Measurements from ENCODE around the gene KCNQ1. TPM values are rescaled to one million over a fixed set of nuclear protein-coding genes. Genes with fewer than 3 reads are reported as not detected.

KCNQ1 gene
- polyA plus RNA-seq, 1 donor (not counting 4 experiments of a cell fraction or from before 2014, with no cell fraction given), result not detected

DNA sequence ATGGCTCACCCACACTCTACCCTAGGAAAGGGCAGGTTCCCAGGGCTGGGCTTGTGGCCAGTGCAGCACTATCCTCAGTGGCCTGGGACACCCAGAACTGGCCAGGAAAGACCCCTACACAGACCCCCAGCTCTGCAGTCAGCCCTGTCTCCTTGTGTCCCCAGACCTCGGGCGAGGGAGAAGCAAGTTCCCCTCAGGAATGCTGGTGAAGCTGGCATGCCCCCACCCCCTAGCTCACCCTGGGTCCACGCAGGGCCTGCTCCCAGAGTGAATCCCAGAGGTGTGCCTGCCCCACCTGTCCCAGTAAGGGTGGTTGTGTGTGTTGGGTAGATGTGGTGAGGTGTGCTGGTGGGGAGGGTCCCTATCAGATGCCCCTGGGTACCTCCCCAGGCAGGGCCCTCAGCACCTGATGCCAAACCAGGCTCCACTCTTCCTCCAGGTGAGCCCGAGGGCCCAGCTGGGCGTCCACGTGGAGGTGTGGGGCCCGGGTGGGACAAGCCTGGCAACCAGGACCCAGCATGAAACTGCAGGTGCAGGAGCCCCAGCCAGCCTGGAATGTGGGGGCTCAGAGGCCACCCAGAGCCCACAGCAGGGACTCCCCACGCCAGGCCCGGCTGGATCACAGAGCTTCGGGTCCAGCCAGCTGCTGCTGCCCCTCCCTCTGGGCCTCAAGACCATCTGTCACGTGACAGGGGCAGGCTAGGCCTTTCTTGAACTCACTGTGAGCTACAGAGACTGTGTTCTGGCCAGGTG is 303.4 kb downstream of the KCNQ1 start:
- H3K4me2 ChIP-seq (ENCODE audit: control insufficient read depth, extremely low read depth, insufficient read depth, low read depth, low read length), result no peak overlapping the region
- H3K9ac ChIP-seq (ENCODE audit: control insufficient read depth, extremely low read depth, insufficient read depth, low read length), result no peak overlapping the region
- H3K9me1 ChIP-seq (ENCODE audit: control insufficient read depth, extremely low read depth, insufficient read depth, low read length), result no peaks in the 10 kb centered on the region
- DNase-seq (ENCODE audit: low read depth, low spot score) (no peak), FAIRE-seq (no peak)
- no peaks in the 10 kb centered on the region for H4K20me1 ChIP-seq (ENCODE audit: control insufficient read depth, extremely low read depth, insufficient read depth, low read length)
- no peak overlapping the region for H3K27ac ChIP-seq (ENCODE audit: control insufficient read depth, insufficient read depth, low read length)
- dilution Hi-C loops (cut with MboI; ENCODE audit: extremely low pct_ligation_motif_present, low sequenced_read_pairs), result no loop called here
- no peaks in the 10 kb centered on the region for H3K9me3 ChIP-seq (ENCODE audit: control insufficient read depth, low read depth, low read length)
- H2AFZ ChIP-seq (ENCODE audit: control insufficient read depth, low read length), result no peak overlapping the region
- peaks cover 35% of the 10 kb centered on the region for H3K27me3 ChIP-seq (ENCODE audit: control insufficient read depth, extremely low read depth, insufficient read depth, low read length)
- H3K79me2 ChIP-seq (ENCODE audit: control insufficient read depth, insufficient read depth, low read length), result no peaks in the 10 kb centered on the region
- no peak for TF ChIP-seq EZH2 (IDR thresholded peaks at IDR 0.05; ENCODE audit: low read length)
- TF ChIP-seq, protein P1, sequence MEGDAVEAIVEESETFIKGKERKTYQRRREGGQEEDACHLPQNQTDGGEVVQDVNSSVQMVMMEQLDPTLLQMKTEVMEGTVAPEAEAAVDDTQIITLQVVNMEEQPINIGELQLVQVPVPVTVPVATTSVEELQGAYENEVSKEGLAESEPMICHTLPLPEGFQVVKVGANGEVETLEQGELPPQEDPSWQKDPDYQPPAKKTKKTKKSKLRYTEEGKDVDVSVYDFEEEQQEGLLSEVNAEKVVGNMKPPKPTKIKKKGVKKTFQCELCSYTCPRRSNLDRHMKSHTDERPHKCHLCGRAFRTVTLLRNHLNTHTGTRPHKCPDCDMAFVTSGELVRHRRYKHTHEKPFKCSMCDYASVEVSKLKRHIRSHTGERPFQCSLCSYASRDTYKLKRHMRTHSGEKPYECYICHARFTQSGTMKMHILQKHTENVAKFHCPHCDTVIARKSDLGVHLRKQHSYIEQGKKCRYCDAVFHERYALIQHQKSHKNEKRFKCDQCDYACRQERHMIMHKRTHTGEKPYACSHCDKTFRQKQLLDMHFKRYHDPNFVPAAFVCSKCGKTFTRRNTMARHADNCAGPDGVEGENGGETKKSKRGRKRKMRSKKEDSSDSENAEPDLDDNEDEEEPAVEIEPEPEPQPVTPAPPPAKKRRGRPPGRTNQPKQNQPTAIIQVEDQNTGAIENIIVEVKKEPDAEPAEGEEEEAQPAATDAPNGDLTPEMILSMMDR (optimal IDR thresholded peaks at IDR 0.05 in 1 of 3, IDR thresholded peaks at IDR 0.05 in 1 of 3, conservative IDR thresholded peaks at IDR 0.05 in 1 of 3; ENCODE audit: extremely low read depth in 1 of 3, insufficient read depth in 2 of 3, low read length in 3 of 3), result no peak
- no peaks in the 10 kb centered on the region for H3K4me1 ChIP-seq (ENCODE audit: control insufficient read depth, extremely low read depth, insufficient read depth, low read length)
- H3K4me3 ChIP-seq (ENCODE audit: control insufficient read depth in 2 of 3, extremely low read depth in 1 of 3, insufficient read depth in 2 of 3, low read depth in 1 of 3, low read length in 3 of 3), result no peak overlapping the region
- H3K36me3 ChIP-seq (ENCODE audit: control insufficient read depth in 2 of 2, extremely low read depth in 1 of 2, insufficient read depth in 2 of 2, low read length in 2 of 2), result no peaks in the 10 kb centered on the region

DNA sequence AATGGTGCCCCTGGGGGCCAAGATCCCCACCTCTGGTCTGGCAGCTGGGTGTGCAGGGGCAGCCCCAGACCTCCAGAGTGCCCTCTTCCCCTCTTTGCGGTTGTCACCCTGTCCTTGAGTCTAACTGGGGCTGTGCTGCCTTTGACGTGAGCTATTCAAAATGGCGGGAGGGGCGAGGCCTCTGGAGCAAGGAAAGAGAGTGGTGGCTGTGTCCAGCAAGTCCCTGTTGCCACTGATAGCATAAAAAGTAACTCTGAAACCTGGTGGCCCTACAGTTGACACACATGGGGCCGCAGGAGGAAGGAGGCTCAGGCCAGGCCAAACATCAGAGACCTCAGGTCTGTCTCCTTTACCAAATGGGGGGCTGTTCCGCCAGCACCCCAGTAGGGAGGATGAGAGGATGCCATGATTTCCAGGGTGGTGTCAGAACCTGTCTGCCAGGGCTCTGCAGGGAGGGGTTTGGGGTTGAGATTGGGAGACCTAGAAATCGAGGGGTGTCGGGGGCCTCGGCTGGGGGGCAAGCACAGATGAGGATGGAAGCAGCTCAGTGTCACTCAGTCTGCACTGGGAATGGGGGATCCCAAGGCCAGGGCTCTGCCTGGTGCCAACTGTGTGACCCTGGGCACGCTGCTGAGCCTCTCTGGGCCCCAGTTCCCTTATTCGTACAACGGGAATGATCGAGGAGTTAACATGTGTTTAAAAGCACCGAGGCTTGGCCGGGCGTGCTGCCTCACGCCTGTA is 304.2 kb downstream of the KCNQ1 start:
- no peak overlapping the region for H3K4me3 ChIP-seq (ENCODE audit: control insufficient read depth in 2 of 3, extremely low read depth in 1 of 3, insufficient read depth in 2 of 3, low read depth in 1 of 3, low read length in 3 of 3)
- no peak overlapping the region for H2AFZ ChIP-seq (ENCODE audit: control insufficient read depth, low read length)
- H3K27ac ChIP-seq (ENCODE audit: control insufficient read depth, insufficient read depth, low read length), result no peak overlapping the region
- DNase-seq (ENCODE audit: low read depth, low spot score) (no peak), FAIRE-seq (no peak)
- H3K9ac ChIP-seq (ENCODE audit: control insufficient read depth, extremely low read depth, insufficient read depth, low read length), result no peak overlapping the region
- peaks cover 38% of the 10 kb centered on the region for H3K27me3 ChIP-seq (ENCODE audit: control insufficient read depth, extremely low read depth, insufficient read depth, low read length)
- H4K20me1 ChIP-seq (ENCODE audit: control insufficient read depth, extremely low read depth, insufficient read depth, low read length), result no peaks in the 10 kb centered on the region
- TF ChIP-seq, protein P1 (optimal IDR thresholded peaks at IDR 0.05 in 1 of 3, IDR thresholded peaks at IDR 0.05 in 1 of 3, conservative IDR thresholded peaks at IDR 0.05 in 1 of 3; ENCODE audit: extremely low read depth in 1 of 3, insufficient read depth in 2 of 3, low read length in 3 of 3), result no peak
- H3K79me2 ChIP-seq (ENCODE audit: control insufficient read depth, insufficient read depth, low read length), result no peaks in the 10 kb centered on the region
- H3K36me3 ChIP-seq (ENCODE audit: control insufficient read depth in 2 of 2, extremely low read depth in 1 of 2, insufficient read depth in 2 of 2, low read length in 2 of 2), result no peaks in the 10 kb centered on the region
- no peaks in the 10 kb centered on the region for H3K4me1 ChIP-seq (ENCODE audit: control insufficient read depth, extremely low read depth, insufficient read depth, low read length)
- dilution Hi-C loops (cut with MboI; ENCODE audit: extremely low pct_ligation_motif_present, low sequenced_read_pairs), result no loop called here
- H3K9me1 ChIP-seq (ENCODE audit: control insufficient read depth, extremely low read depth, insufficient read depth, low read length), result no peaks in the 10 kb centered on the region
- H3K9me3 ChIP-seq (ENCODE audit: control insufficient read depth, low read depth, low read length), result no peaks in the 10 kb centered on the region
- H3K4me2 ChIP-seq (ENCODE audit: control insufficient read depth, extremely low read depth, insufficient read depth, low read depth, low read length), result no peak overlapping the region

All from keratinocyte (primary cell).